ENCODE measurements around the gene TPD52L1. TPM values are rescaled to one million over a fixed set of nuclear protein-coding genes. Genes with fewer than 3 reads are reported as not detected.

The TPD52L1 gene
- total RNA-seq, 4 donors from 2014 or later: 13.4 to 39.6 (median 21.2) TPM

DNA sequence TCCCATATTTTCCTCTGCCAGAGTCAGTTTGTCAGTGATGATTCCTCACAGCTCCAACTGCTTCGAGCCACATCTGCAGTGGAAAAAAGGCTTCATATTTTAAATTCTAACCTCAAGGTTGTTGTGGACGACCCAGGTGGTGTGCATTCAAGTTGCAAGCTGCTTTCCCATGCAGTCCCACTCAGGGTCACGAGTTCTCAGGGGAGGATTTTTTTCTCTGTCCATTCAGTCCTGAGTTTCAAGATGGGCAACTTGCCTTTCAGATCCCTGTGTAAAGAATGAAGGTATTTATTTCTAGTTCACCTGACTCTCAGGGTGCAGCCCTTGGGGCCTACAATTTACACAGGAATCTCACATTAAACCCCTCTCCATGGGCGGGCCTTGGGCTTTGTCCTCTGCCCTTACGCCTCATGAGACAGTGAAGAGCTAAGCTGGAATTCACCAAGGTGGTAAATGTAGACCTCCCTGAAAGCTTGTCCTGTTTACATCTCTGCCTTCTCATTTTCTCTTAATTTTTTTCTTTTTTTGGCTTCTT lies 65.9 kb downstream of the TPD52L1 start:
- no peak for TF ChIP-seq POLR2A (IDR thresholded peaks at IDR 0.05)
- Histone ChIP-seq H3K4me3 (no peak overlapping the region), H3K9me3 (no peaks in the 10 kb centered on the region), H3K4me1 (peaks cover 0 to 4% (median 0%) of the 10 kb centered on the region in 4 donors), H3K27ac (no peak overlapping the region), H3K36me3 (no peaks in the 10 kb centered on the region), H3K27me3 (no peaks in the 10 kb centered on the region)
- DNase-seq: no peak

DNA sequence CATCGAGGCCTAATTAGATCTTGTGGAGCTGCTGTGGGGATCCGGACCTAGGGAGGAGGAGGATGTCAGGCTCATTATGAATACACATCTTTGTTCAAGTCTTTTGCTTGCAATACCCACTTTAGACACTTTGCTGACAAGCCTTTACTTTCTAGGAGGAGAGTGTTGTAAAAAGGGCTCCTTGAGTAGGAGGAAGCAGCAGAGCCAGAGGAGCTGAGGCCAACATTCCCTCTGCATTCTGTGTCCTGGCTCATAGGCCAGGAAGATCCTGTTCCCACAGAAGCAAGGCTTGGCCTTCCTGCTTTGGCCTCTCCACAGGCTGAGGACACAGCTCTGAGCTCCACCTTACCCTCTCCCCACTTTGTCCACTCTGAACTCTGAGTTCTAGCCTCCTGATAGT lies 67.1 kb downstream of the TPD52L1 start:
- TF ChIP-seq POLR2A (IDR thresholded peaks at IDR 0.05): no peak
- TF ChIP-seq, protein P1, sequence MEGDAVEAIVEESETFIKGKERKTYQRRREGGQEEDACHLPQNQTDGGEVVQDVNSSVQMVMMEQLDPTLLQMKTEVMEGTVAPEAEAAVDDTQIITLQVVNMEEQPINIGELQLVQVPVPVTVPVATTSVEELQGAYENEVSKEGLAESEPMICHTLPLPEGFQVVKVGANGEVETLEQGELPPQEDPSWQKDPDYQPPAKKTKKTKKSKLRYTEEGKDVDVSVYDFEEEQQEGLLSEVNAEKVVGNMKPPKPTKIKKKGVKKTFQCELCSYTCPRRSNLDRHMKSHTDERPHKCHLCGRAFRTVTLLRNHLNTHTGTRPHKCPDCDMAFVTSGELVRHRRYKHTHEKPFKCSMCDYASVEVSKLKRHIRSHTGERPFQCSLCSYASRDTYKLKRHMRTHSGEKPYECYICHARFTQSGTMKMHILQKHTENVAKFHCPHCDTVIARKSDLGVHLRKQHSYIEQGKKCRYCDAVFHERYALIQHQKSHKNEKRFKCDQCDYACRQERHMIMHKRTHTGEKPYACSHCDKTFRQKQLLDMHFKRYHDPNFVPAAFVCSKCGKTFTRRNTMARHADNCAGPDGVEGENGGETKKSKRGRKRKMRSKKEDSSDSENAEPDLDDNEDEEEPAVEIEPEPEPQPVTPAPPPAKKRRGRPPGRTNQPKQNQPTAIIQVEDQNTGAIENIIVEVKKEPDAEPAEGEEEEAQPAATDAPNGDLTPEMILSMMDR (IDR thresholded peaks at IDR 0.05): no peak
- Histone ChIP-seq H3K4me1 (peaks cover 0 to 4% (median 0%) of the 10 kb centered on the region in 4 donors), H3K27me3 (no peaks in the 10 kb centered on the region), H3K27ac (no peak overlapping the region), H3K4me3 (no peak overlapping the region), H3K36me3 (no peaks in the 10 kb centered on the region), H3K9me3 (no peaks in the 10 kb centered on the region)
- no peak for DNase-seq

DNA sequence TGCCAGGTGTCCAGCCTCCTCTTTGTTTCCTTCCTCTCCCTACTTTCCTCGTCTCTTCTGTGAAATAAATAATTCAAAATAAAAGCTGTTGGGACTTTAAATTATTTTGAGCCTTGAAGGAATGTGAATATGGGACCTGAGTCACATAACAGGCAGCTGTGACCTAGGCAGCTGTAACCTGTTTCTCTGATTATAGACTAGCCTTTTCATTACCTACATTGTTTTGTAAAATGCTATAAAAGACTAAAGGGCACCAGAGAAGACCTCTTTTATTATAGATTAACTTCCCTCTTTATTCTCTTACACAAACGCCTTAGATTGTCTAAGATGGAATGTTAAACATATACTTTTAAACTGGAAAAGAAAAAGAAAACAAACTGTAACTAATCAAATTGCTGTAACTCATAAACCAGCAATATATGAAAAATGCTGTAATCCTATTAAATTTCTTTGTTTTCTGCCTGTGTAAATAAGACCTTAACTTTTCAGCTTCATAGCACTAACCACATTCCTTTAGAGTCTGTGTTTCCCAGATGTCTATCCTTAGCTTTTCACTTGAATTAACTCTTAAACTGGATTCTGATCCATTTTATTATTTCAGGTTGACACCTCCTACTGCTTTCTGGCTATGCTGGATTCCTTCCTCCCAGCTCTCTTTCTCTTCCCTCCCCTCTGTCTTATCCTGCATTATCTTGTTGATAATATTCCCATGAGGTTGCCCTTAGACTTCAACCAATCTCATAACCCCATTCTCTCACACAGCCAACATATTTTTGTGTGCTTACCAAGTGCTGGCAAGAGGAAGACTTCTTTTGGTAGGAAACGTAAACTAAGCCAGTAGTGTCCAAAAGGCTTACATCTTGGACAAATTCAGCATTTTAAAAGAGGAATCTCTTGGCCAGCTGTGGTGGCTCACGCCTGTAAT lies 69.2 kb downstream of the TPD52L1 start:
- H3K9me3 ChIP-seq: no peaks in the 10 kb centered on the region
- H3K36me3 ChIP-seq: no peaks in the 10 kb centered on the region
- H3K27me3 ChIP-seq: no peaks in the 10 kb centered on the region
- H3K4me3 ChIP-seq: no peak overlapping the region
- TF ChIP-seq POLR2A (IDR thresholded peaks at IDR 0.05): no peak
- TF ChIP-seq, protein P1 (IDR thresholded peaks at IDR 0.05): no peak
- H3K4me1 ChIP-seq: peaks cover 0 to 4% (median 0%) of the 10 kb centered on the region in 4 donors
- no peak for DNase-seq
- H3K27ac ChIP-seq: no peak overlapping the region

DNA sequence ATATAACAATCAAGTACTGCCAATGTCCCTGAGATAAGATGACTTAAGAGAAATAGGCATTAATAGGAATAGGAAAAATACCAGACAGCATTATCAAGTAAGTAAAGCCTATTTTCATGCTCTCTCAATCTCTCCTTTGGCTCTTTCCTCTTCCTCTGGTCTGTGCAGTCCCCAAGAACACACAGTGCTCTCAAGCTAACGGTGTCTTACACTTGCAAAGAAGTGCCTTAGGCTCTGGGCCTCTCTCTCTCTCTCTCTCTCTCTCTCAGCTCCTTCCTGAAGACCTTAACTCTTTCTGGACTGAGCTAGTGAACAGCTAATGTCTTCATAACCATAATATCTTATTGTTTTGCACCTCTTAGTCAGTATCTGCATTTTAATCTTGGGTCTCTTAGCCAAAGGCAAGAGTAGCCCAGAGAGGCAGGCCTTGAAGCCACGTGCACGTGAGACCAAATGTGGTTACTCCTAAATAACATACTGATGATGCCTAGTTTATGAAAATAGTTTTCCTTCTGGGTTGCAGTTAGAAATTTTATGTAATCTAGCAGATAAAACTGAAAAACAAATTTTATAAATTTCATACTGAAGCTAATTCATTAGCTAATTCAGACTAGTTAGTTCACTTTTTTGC lies 70.8 kb downstream of the TPD52L1 start:
- H3K27ac ChIP-seq: no peak overlapping the region

DNA sequence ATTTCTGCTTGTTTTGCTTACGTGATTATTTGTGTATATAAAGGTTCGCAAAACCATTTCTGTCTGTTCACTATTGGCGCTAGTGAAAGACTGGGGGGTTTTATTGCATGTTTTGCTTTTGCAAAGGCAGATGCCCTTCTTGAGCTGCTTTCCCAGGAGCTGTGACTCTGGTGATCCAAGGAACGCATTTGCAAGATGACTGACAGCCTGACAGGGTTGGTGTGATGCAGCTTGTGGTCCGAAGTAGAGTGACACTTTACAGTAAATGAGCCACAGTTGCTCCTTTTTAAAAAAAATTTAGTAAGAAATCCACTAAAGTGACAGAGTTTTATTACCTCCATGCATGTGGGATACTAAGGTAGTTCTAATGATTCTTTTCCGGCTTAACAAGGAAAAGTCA lies 73.7 kb downstream of the TPD52L1 start:
- Histone ChIP-seq H3K27me3 (no peaks in the 10 kb centered on the region), H3K9me3 (no peaks in the 10 kb centered on the region), H3K36me3 (no peaks in the 10 kb centered on the region), H3K4me1 (peaks cover 0 to 1% (median 0%) of the 10 kb centered on the region in 4 donors), H3K27ac (no peak overlapping the region), H3K4me3 (no peak overlapping the region)
- TF ChIP-seq POLR2A (IDR thresholded peaks at IDR 0.05): no peak
- TF ChIP-seq, protein P1 (IDR thresholded peaks at IDR 0.05): no peak
- DNase-seq: no peak

More for the DNA sequence above, 70.8 kb downstream of the TPD52L1 start:
- Histone ChIP-seq H3K36me3 (no peaks in the 10 kb centered on the region), H3K4me1 (peaks cover 0 to 4% (median 0%) of the 10 kb centered on the region in 4 donors), H3K27me3 (no peaks in the 10 kb centered on the region), H3K4me3 (no peak overlapping the region), H3K9me3 (no peaks in the 10 kb centered on the region)
- TF ChIP-seq, protein P1 (IDR thresholded peaks at IDR 0.05): no peak
- TF ChIP-seq POLR2A (IDR thresholded peaks at IDR 0.05): no peak
- DNase-seq: no peak
